Kidney (tissue), 14 donors: Measurements from ENCODE around the gene ZDHHC11. TPM values are rescaled to one million over a fixed set of nuclear protein-coding genes. Genes with fewer than 3 reads are reported as not detected.

Source experiments
- DNase-seq, 5 donors: peaks; one replicate each; pipeline ENCODE4 v3.0.0-alpha.2; 2013 to 2020
- FAIRE-seq: peaks from 2 replicates; lab custom pipeline; 2012; peaks lifted over from hg19 to GRCh38; lab: Jason Lieb, UNC
- H3K27ac ChIP-seq, 2 donors: one replicate each; pipeline ENCODE4 v1.7.0; 2013; ENCODE audit warnings: low read depth in 2 of 2, low read length in 2 of 2, inconsistent platforms in 1 of 2
- H3K27me3 ChIP-seq: one replicate; pipeline ENCODE4 v1.7.1; 2013; ENCODE audit warnings: low read length, inconsistent platforms; ENCODE audit not compliant: control insufficient read depth, insufficient read depth
- H3K36me3 ChIP-seq, 3 donors: one replicate each; pipeline versions ENCODE4 v1.7.0 to v1.7.1; 2013; ENCODE audit warnings: low read length in 3 of 3, control low read depth in 1 of 3, inconsistent platforms in 1 of 3; ENCODE audit not compliant: insufficient read depth in 3 of 3, control insufficient read depth in 2 of 3
- H3K4me1 ChIP-seq, 3 donors: one replicate each; pipeline versions ENCODE4 v1.7.0 to v1.7.1; 2013; ENCODE audit warnings: low read length in 3 of 3, inconsistent platforms in 1 of 3, low read depth in 1 of 3; ENCODE audit not compliant: control insufficient read depth in 2 of 3, insufficient read depth in 2 of 3
- H3K4me3 ChIP-seq, 3 donors: one replicate each; pipeline versions ENCODE4 v1.7.0 to v1.8.1; 2013; ENCODE audit warnings: low read length in 3 of 3, control low read depth in 1 of 3, inconsistent platforms in 1 of 3
- H3K9ac ChIP-seq, 3 donors: one replicate each; pipeline versions ENCODE4 v1.7.0 to v1.7.1; 2013; ENCODE audit warnings: low read length in 3 of 3, control low read depth in 1 of 3, inconsistent platforms in 1 of 3
- H3K9me3 ChIP-seq, 3 donors: one replicate each; pipeline versions ENCODE4 v1.7.0 to v1.7.1; 2013; ENCODE audit warnings: low read length in 3 of 3, control low read depth in 1 of 3, inconsistent platforms in 1 of 3; ENCODE audit not compliant: control insufficient read depth in 2 of 3, insufficient read depth in 1 of 3
- intact Hi-C: fragments of 100-400 bp; cut with DNase I; formaldehyde crosslinking; loops from one replicate; pipeline ENCODE4 v1.11.1; 2022
- polyA plus RNA-seq: library from polyadenylated mRNA; stranded (reverse); fragments of 350-450 nt; fragmentation: Illumina TruSeq; extraction: RNeasy Lipid Tissue Mini Kit (QIAGEN cat#74804); gene quantifications from one replicate; pipeline ENCODE4 v1.2.3, GENCODE V29; 2014; ENCODE audit warnings: low read depth, low replicate concordance; ENCODE audit not compliant: insufficient read depth
- total RNA-seq: library from RNA; stranded (reverse); fragmentation: NEBNext Ultra II Directional; extraction: Animal tissue kit (Norgen Biotek cat#: 25700); gene quantifications from one replicate; pipeline ENCODE4 v1.2.1, GENCODE V29; 2021
- TF ChIP-seq, protein P1 (sequence below): IDR thresholded peaks from 3 replicates; pipeline ENCODE4 v1.5.1; 2012; ENCODE audit warnings: mild to moderate bottlenecking, moderate library complexity, borderline replicate concordance; ENCODE audit not compliant: insufficient read depth; ENCODE audit errors: extremely low read depth
- donor health status: control.
- donor health status: control.
- donor health status: control.
- donor health status: control.
- donor health status: control.
- donor health status: DM: yes; HTN: yes; CAD: no.
- donor health status: Normal renal cell carcinoma (clear cell type).

ZDHHC11 gene
- total and polyA plus RNA-seq, 2 donors from 2014 or later: 1.6 to 10.1 TPM

DNA sequence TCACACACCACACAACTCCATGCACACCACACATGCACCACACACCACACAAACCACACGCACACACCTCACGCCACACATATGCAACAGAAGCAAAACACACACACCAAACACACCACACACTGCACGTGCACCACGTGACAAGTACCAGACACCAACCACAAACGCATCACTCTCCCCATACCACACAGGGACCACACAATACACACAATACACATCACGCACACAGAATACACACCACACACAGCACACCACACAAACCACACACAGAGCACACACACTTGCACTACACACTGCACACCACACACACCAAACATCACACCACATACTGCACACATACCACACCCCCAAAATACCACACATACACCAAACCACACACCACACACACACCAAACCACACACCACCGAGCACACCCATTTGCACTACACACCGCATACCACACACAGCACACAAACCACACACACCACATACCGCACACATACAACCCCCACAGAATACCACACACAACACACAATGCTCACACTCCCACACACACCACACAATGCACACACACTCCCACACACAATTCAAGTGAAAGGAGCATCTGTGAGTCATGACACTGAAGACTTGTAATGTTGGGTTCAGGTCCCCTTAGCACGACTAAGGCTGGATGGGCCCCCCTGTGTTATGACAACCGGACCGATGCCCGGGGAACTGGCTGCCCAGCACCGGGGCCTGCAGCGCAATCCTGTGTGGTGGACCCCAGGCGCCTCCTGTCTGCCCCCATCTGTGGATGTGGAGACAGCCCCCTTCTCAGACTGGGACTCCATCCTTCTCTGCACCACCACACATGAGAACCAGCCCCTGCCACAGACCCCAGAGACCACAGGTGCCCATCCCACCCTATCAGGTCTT, 6.0 kb upstream of the ZDHHC11 start:
- TF ChIP-seq, protein P1, sequence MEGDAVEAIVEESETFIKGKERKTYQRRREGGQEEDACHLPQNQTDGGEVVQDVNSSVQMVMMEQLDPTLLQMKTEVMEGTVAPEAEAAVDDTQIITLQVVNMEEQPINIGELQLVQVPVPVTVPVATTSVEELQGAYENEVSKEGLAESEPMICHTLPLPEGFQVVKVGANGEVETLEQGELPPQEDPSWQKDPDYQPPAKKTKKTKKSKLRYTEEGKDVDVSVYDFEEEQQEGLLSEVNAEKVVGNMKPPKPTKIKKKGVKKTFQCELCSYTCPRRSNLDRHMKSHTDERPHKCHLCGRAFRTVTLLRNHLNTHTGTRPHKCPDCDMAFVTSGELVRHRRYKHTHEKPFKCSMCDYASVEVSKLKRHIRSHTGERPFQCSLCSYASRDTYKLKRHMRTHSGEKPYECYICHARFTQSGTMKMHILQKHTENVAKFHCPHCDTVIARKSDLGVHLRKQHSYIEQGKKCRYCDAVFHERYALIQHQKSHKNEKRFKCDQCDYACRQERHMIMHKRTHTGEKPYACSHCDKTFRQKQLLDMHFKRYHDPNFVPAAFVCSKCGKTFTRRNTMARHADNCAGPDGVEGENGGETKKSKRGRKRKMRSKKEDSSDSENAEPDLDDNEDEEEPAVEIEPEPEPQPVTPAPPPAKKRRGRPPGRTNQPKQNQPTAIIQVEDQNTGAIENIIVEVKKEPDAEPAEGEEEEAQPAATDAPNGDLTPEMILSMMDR: no peak
- Histone ChIP-seq H3K9me3 (no peaks in the 10 kb centered on the region), H3K4me3 (no peak overlapping the region), H3K27ac (no peak overlapping the region), H3K36me3 (no peaks in the 10 kb centered on the region), H3K4me1 (no peaks in the 10 kb centered on the region), H3K9ac (no peak overlapping the region), H3K27me3 (no peaks in the 10 kb centered on the region)
- FAIRE-seq (no peak), DNase-seq (peak in 1 of 5 donors; percentile 61)
- intact Hi-C loops: no loop called here

DNA sequence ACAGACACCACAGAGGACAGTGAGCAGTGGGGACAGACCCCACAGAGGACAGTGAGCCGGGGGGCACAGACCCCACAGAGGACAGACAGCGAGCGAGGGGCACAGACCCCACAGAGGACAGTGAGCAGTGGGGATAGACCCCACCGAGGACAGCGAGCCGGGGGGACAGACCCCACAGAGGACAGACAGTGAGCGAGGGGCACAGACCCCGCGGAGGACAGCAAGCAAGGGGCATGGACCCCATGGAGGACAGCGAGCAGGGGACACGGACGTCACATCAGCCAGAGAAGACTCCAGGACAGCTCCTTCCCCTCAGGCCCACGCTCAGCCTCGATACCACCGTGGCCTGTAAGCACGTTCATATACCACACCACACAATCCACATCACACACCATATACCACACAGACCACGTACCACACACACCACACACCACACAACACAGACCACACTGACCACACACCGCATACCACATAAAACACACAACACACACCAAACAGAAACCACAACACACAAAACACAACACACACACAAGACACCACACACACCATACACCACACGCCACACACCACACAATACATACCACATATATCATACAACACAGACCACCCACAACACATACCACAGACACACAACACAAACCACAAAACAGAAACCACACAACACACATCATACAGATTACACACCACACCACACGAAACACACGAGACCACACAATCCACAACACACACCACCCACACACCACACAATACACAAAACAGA, 5.2 kb upstream of the ZDHHC11 start:
- Histone ChIP-seq H3K4me3 (no peak overlapping the region), H3K36me3 (no peaks in the 10 kb centered on the region), H3K4me1 (peaks cover 0 to under 1% (median 0%) of the 10 kb centered on the region in 3 donors), H3K9ac (no peak overlapping the region), H3K27me3 (peaks cover under 1% of the 10 kb centered on the region), H3K9me3 (no peaks in the 10 kb centered on the region), H3K27ac (no peak overlapping the region)
- DNase-seq (no peak), FAIRE-seq (no peak)
- TF ChIP-seq, protein P1: no peak
- intact Hi-C loops: no loop called here

DNA sequence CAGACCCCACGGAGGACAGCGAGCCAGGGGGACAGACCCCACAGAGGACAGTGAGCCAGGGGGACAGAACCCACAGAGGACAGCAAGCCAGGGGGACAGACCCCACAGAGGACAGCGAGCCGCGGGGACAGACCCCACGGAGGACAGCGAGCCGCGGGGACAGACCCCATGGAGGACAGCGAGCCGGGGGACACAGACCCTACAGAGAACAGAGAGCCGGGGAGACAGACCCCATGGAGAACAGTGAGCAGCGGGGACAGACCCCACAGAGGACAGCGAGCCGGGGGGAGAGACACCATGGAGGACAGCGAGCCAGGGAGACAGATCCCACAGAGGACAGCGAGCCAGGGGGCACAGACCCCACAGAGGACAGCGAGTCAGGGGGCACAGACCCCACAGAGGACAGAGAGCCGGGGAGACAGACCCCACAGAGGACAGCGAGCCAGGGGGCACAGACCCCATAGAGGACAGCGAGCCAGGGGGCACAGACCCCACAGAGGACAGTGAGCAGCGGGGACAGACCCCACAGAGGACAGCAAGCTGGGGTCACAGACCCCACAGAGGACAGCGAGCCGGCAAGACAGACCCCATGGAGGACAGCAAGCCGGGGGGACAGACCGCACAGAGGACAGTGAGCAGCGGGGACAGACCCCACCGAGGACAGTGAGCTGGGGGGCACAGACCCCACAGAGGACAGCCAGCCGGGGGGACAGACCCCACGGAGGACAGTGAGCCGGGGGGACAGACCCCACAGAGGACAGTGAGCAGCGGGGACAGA, 4.4 kb upstream of the ZDHHC11 start:
- peaks cover 0 to 3% (median 0%) of the 10 kb centered on the region in 3 donors for H3K4me1 ChIP-seq
- no peak overlapping the region for H3K9ac ChIP-seq
- TF ChIP-seq, protein P1: no peak
- no peak overlapping the region for H3K4me3 ChIP-seq
- H3K27ac ChIP-seq: no peak overlapping the region
- no peaks in the 10 kb centered on the region for H3K9me3 ChIP-seq
- DNase-seq (no peak), FAIRE-seq (no peak)
- intact Hi-C loops: no loop called here
- H3K27me3 ChIP-seq: peaks cover 2% of the 10 kb centered on the region
- no peaks in the 10 kb centered on the region for H3K36me3 ChIP-seq
